ENCODE data around the gene JAM3.
A peak's percentile ranks its signal among the peaks of the same experiment; 100 is the strongest.

JAM3 gene

DNA sequence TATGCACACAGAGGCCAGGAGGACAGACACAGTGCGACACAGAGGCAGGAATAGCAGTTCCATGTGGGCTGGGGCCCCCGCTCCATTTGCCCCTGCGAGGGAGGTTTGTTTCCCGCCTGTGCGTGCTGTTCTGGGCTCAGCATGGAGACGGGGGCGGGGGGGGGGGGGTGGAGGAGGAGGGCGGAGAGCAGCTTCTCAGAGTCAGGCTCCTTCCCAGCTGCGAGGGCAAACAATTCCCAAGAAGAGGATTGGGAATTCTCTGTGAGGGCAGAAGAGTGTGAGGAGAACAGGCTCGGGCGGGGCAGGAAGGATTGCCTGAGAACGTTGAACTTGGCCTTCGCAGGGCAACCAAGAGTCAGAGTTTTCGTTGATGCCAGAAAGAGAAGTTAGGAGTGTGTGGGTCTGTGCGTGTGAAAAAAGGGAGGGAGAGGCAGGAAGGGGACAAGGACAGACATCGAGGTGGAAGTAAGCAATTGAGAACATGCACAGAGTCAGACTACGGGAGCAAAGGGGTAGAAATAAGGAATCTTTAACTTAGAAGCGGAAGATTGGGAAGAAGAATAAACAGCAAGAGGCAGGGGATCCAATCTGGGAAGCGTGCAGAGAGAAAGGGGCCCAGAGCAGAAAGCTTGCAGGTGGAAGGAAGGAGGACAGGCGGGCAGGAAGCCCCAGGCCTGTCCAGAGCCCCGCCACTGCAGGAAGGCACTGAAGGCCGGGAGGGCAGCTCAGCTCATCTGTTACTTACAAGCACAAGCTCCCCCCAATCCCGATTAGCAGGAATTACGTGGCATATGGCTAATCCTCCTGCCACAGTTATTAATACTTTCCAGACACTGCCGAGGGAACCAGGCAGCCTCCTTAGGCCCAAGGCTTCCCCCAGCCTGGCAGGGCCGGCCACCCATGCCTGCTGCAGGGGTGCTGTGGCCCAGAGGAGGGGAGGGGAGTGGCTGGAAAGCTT lies 15.6 kb upstream of the JAM3 start:
- Histone ChIP-seq H3K4me1 (ENCODE audit: control insufficient read depth, insufficient read depth, low read length) (no peaks in the 10 kb centered on the region), H3K4me3 (ENCODE audit: low read length) (no peak overlapping the region), H3K27ac (ENCODE audit: low read depth, low read length) (no peak overlapping the region), H3K36me3 (ENCODE audit: control insufficient read depth, insufficient read depth, low read length) (no peaks in the 10 kb centered on the region), H3K9ac (ENCODE audit: low read length) (no peak overlapping the region), H3K27me3 (ENCODE audit: control insufficient read depth, insufficient read depth, low read length) (no peaks in the 10 kb centered on the region)

DNA sequence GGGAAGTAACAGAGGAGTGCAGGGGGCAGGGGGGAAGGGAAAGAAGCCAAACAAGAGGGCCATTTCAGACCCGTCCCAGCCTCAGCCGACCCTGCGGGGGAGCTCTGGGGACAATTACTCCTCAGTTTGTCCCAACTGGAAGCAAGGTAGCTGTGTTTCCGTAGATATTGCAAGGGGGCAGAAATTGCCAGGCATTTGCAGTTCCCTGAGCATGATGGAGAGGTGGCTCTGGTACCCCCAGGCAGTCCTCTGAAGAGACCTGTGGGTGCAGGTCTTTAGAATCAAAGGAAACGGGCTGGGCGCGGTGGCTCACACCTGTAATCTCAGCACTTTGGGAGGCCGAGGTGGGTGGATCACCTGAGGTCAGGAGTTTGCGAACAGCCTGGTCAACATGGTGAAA lies 13.8 kb upstream of the JAM3 start:
- no peak overlapping the region for H3K9ac ChIP-seq (ENCODE audit: low read length)
- H3K36me3 ChIP-seq (ENCODE audit: control insufficient read depth, insufficient read depth, low read length): no peaks in the 10 kb centered on the region
- no peaks in the 10 kb centered on the region for H3K4me1 ChIP-seq (ENCODE audit: control insufficient read depth, insufficient read depth, low read length)
- H3K4me3 ChIP-seq (ENCODE audit: low read length): no peak overlapping the region
- H3K27ac ChIP-seq (ENCODE audit: low read depth, low read length): no peak overlapping the region
- no peaks in the 10 kb centered on the region for H3K27me3 ChIP-seq (ENCODE audit: control insufficient read depth, insufficient read depth, low read length)

DNA sequence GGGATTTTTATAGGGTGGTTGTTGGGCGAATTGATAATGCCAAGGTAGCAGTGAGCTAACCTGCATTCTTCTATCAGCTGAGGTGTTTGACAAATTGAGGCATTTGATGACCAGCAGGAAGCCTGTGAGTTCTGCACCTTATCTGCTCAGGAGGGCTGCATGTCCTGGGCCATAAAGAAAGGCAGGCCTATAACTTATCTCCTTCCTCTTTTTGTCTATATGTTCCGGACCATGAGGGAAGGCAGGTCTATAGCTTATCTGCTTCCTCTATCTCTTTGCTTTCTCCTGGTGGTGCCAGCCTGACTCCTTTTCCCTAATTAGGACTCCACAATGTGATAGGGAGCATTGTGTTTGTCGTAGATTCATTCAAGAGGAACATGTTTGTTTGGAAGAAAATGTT lies 8.6 kb upstream of the JAM3 start:
- Histone ChIP-seq H3K9ac (ENCODE audit: low read length) (no peak overlapping the region), H3K4me3 (ENCODE audit: low read length) (no peak overlapping the region), H3K4me1 (ENCODE audit: control insufficient read depth, insufficient read depth, low read length) (no peaks in the 10 kb centered on the region), H3K36me3 (ENCODE audit: control insufficient read depth, insufficient read depth, low read length) (no peaks in the 10 kb centered on the region), H3K27ac (ENCODE audit: low read depth, low read length) (no peak overlapping the region), H3K27me3 (ENCODE audit: control insufficient read depth, insufficient read depth, low read length) (no peaks in the 10 kb centered on the region)

DNA sequence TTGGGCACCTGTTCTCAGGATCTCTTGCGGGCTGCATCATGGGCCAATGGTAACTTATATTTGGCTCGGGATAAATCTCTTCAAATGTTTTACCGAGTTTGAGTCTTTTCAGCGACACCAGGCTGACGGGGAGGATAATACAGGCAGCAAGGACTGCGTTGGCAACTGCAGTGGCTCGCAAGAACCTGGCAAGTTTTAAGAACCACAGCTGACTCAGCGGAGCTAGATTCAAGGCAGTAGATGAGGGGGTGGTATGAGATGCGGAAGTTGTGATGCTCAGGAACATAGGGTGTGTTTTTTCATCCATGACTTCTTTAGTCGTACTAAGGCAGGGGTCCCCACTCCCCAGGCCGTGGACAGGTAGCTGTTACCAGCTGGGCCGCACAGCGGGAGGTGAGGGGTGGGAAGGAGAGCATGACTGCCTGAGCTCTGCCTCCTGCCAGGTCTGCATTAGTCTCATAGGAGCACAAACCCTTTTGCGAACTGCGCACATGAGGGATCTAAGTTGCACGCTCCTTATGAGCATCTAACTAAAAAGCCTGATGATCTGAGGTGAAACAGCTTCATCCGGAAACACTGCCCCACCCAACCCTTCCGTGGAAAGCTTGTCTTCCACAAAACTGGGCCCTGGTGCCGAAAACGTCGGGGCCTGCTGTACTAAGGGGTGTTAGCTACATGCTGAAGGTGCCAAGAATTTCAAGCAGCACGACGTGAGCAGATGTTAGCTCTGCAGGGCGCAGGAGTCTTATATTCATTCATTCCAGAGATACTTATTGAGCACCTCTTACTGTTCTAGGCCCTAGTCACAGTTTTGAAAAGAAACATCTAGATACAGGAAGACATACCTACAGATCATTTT lies 6.4 kb upstream of the JAM3 start:
- Histone ChIP-seq H3K4me3 (ENCODE audit: low read length) (no peak overlapping the region), H3K4me1 (ENCODE audit: control insufficient read depth, insufficient read depth, low read length) (no peaks in the 10 kb centered on the region), H3K27ac (ENCODE audit: low read depth, low read length) (no peak overlapping the region), H3K9ac (ENCODE audit: low read length) (no peak overlapping the region), H3K27me3 (ENCODE audit: control insufficient read depth, insufficient read depth, low read length) (no peaks in the 10 kb centered on the region), H3K36me3 (ENCODE audit: control insufficient read depth, insufficient read depth, low read length) (no peaks in the 10 kb centered on the region)

DNA sequence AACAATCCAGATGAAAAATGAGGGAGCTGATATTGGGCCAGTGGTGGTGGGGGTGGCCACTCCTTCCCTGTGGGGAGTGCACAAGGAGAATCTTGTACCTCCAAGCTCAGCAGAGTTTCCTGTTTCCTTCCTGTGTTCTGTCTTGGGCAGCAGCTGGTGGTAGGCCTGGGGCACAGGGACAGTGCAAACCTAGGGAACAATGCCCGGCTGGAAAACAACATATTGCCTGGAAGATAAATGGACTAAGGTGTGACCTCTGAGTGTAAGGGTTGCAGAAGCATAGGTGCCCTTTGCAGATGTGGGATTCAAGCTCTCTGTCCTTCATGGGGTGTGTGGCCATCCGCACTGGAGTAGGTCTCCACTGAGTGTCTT lies 5.8 kb upstream of the JAM3 start:
- Histone ChIP-seq H3K27me3 (ENCODE audit: control insufficient read depth, insufficient read depth, low read length) (no peaks in the 10 kb centered on the region), H3K9ac (ENCODE audit: low read length) (no peak overlapping the region), H3K36me3 (ENCODE audit: control insufficient read depth, insufficient read depth, low read length) (no peaks in the 10 kb centered on the region), H3K27ac (ENCODE audit: low read depth, low read length) (no peak overlapping the region), H3K4me1 (ENCODE audit: control insufficient read depth, insufficient read depth, low read length) (no peaks in the 10 kb centered on the region), H3K4me3 (ENCODE audit: low read length) (no peak overlapping the region)

DNA sequence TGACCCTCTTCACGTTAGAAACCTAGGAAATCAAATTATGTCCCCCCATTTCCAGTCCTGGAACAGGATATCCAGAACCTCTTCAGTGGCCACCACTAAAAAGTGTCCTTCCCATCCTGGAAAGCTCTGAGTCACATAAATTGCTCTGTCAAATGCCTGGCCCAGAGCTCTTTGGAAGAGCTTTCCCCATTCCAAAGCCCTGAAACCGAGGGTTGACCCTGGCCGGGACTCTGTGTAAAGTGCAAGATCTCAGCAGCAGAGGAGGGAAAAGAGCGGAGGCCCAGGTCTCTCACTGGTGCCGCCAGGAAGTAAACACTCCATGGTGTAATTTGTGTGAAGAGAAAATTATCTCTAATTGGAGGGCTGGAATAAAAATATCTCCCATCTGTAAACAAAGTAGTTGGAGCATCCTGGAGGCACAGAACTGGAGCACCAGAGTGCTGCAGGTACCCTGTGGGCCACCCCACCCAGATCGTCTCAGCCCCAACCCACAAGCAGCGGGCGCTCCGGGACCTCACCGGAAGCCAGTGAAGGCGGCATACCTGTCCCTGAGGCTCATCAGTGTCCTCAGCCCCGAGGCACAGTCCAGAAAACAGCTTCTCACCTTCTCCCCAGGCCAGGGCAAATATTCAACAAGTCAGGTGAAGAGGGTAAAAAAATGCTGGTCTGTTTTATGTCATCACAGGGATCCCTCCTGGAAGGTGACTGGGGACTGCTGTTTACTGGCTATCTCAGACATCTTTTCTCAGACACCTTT lies 4.7 kb upstream of the JAM3 start:
- Histone ChIP-seq H3K36me3 (ENCODE audit: control insufficient read depth, insufficient read depth, low read length) (no peaks in the 10 kb centered on the region), H3K27me3 (ENCODE audit: control insufficient read depth, insufficient read depth, low read length) (no peaks in the 10 kb centered on the region), H3K27ac (ENCODE audit: low read depth, low read length) (no peak overlapping the region), H3K9ac (ENCODE audit: low read length) (no peak overlapping the region), H3K4me1 (ENCODE audit: control insufficient read depth, insufficient read depth, low read length) (no peaks in the 10 kb centered on the region), H3K4me3 (ENCODE audit: low read length) (no peak overlapping the region)

DNA sequence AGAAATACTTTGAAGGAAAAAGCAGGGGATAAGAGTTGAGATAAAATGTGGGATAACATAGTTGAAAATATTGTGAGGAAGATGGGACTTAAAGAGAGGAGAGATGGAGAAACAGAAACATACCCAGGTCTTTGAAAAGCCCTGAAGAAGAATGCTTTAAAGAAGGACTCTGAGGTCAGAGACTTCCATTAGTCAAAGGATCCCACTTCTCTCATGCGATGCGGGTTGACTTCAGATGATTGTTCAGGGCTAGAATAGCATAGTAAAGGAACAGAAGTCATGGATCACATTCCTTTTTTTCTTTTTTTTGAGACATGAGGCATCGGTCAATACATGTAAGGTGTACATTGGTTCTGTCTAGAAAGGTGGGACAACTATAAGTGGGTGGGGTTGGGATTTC lies 3.5 kb upstream of the JAM3 start:
- no peak overlapping the region for H3K9ac ChIP-seq (ENCODE audit: low read length)
- H3K36me3 ChIP-seq (ENCODE audit: control insufficient read depth, insufficient read depth, low read length): no peaks in the 10 kb centered on the region
- H3K27ac ChIP-seq (ENCODE audit: low read depth, low read length): no peak overlapping the region
- H3K4me3 ChIP-seq (ENCODE audit: low read length): no peak overlapping the region
- H3K27me3 ChIP-seq (ENCODE audit: control insufficient read depth, insufficient read depth, low read length): no peaks in the 10 kb centered on the region
- peaks cover 2% of the 10 kb centered on the region for H3K4me1 ChIP-seq (ENCODE audit: control insufficient read depth, insufficient read depth, low read length)

DNA sequence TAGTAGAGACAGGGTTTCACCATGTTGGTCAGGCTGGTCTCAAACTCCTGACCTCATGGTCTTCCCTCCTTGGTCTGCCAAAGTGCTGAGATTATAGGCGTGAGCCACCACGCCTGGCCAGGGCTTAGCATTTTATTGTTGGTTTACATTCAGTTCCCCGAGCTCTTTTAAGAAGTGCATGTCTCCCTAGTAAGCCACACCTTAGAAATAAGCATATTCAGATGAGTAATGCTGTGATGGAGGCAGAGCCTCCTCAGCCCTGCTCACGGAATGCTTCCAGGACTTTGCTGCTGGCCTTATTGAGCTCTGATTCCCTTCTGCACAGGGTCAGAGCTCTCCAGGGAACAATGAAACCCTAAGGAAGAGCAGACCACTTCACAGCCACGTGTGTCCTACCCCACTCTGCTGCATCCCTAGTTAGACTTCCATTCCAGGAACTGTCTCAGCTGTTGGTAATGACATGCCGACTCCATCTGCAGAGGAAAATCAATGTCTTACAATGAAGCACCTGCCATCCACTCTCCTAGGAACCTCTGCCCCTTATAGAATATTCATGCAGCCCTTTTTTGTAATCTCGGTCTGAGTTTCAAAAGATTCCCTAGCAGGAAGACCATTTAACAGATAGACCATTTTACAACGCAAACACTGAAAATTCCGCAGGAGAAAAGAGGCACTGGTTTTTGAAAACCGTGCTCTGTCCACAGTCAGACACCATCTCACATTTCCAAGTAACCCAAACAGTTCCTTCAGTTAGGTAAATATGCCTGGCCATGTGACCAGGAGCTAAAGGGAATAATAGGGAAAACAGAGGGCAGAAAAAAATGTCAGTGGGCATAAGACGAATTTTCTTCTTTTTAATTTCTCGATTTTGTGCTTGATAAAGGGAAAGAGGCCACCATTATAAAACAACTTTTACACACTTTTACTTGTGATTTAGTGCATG lies 1.7 kb upstream of the JAM3 start:
- Histone ChIP-seq H3K9ac (ENCODE audit: low read length) (no peak overlapping the region), H3K27me3 (ENCODE audit: control insufficient read depth, insufficient read depth, low read length) (no peaks in the 10 kb centered on the region)

DNA sequence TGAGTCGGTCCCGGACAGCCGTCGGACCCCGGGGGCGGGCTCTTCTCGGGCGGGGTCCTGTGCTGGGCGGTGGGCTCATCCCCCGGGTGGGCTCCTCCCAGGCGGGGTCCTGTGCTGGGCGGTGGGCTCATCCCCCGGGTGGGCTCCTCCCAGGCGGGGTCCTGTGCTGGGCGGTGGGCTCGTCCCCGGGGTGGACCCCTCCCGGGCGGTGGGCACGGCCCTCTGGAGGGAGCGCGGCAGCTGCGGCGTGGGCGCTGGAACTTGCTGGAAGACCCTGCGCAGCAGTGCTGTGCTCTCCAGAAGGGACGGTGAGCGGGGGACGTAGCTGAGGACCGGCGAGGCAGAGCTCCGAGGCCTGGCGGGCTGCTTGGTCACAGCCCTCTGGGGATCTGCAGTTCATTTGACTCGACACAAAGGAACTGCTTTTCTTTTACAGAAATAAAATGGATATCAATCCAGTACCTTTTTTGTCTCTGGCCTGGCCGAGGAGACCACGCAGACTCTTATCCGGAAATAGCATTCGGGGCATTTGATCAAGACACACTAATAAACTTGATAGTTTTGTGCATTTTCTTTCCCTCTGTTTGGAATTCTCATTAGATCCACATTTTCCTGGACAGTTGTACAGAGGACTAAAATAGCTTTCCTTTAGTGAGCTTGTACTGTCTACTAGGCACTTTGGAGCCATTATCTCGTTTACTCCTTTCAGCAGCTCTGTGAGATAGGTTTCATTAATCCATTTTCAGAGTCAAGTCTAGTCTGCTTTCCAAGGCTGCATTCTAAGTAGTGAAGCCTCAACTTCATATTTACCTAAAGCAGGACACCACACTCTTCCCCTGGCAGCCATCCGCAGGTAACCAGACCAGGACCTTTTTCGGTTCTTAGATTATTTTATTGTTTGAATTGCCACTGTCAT lies 812 bp downstream of the JAM3 start:
- Histone ChIP-seq H3K4me1 (ENCODE audit: control insufficient read depth, insufficient read depth, low read length) (peaks cover 4% of the 10 kb centered on the region), H3K36me3 (ENCODE audit: control insufficient read depth, insufficient read depth, low read length) (no peaks in the 10 kb centered on the region), H3K9ac (ENCODE audit: low read length) (no peak overlapping the region), H3K27ac (ENCODE audit: low read depth, low read length) (peak overlapping the region; percentile 85), H3K27me3 (ENCODE audit: control insufficient read depth, insufficient read depth, low read length) (no peaks in the 10 kb centered on the region), H3K4me3 (ENCODE audit: low read length) (peak overlapping the region; percentile 80)

More for the DNA sequence above, 1.7 kb upstream of the JAM3 start:
- peaks cover 4% of the 10 kb centered on the region for H3K4me1 ChIP-seq (ENCODE audit: control insufficient read depth, insufficient read depth, low read length)
- H3K36me3 ChIP-seq (ENCODE audit: control insufficient read depth, insufficient read depth, low read length): no peaks in the 10 kb centered on the region
- no peak overlapping the region for H3K4me3 ChIP-seq (ENCODE audit: low read length)
- no peak overlapping the region for H3K27ac ChIP-seq (ENCODE audit: low read depth, low read length)

DNA sequence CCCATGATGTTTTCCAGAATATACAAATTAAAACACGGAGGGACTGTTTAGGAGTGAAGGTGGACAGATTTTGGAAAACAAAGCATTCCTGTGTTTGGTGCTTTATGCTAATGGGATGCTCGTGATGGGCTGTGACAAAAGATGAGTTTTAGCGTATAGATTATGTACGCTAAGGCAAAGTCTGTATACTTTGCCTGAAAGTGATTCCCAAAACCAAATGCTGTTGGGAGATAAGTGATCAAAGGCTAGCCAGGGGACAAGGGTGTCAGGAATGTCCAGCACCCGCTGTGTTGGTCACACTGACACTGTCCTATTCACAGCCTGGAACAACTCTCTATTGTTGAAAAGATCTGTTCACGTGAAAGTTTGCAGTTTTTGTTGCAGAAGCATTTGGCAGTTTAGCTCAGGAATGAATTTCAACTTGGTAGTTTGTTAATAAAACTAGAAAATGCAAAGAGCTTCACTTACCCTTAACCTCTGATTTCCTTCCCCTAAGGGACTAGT lies 1.5 kb downstream of the JAM3 start:
- Histone ChIP-seq H3K4me3 (ENCODE audit: low read length) (no peak overlapping the region), H3K27ac (ENCODE audit: low read depth, low read length) (peak overlapping the region; percentile 85), H3K9ac (ENCODE audit: low read length) (no peak overlapping the region), H3K4me1 (ENCODE audit: control insufficient read depth, insufficient read depth, low read length) (peaks cover 4% of the 10 kb centered on the region), H3K36me3 (ENCODE audit: control insufficient read depth, insufficient read depth, low read length) (no peaks in the 10 kb centered on the region), H3K27me3 (ENCODE audit: control insufficient read depth, insufficient read depth, low read length) (no peaks in the 10 kb centered on the region)

All from rectal smooth muscle tissue (tissue), 1 donor.